ENCODE data around the gene RPL27.

The RPL27 gene

DNA sequence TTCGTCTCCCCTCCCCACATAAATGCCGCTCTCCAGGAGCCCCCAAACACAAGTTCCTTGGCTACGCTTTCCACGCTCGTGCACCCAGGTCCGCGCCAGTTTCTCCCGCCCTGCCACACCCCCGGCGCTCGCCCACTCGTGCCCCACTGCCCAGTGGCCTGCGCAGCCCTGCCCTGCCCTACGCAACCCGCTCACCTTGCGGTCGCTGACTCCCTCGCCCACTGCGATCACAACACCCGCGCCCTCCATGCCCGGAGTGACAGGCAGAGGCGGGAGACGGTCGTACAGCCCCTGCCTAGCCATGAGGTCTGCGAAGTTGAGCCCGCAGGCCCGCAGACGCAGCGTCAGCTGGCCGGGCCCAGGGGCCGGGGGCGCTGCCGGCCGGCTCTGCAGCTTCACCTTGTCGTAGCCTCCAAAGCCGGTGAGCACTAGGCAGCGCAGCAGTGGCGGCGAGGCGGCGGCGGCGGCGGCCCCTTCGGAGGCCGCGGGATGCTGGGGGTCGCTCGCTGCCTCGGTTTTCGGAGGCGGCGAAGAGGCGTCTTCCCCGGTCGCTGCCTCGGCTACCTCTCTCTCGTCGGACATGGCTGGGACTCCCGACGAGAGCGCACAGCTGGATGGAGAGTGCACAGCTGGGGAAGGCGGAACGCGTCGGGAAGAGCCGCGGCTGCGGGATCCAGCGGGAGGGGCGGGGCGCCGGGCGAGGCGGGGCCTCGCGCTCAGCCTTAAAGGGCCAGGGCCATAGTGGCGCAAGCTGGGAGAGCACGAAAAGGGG lies 23.7 kb downstream of the RPL27 start, which contains the start of gene VAT1:
VAT1 (minus strand) TSS at position 645 of the 772 bp plus-strand sequence; CDS start at position 582, 63 bp downstream.
- peak; percentile 50 for DNase-seq

DNA sequence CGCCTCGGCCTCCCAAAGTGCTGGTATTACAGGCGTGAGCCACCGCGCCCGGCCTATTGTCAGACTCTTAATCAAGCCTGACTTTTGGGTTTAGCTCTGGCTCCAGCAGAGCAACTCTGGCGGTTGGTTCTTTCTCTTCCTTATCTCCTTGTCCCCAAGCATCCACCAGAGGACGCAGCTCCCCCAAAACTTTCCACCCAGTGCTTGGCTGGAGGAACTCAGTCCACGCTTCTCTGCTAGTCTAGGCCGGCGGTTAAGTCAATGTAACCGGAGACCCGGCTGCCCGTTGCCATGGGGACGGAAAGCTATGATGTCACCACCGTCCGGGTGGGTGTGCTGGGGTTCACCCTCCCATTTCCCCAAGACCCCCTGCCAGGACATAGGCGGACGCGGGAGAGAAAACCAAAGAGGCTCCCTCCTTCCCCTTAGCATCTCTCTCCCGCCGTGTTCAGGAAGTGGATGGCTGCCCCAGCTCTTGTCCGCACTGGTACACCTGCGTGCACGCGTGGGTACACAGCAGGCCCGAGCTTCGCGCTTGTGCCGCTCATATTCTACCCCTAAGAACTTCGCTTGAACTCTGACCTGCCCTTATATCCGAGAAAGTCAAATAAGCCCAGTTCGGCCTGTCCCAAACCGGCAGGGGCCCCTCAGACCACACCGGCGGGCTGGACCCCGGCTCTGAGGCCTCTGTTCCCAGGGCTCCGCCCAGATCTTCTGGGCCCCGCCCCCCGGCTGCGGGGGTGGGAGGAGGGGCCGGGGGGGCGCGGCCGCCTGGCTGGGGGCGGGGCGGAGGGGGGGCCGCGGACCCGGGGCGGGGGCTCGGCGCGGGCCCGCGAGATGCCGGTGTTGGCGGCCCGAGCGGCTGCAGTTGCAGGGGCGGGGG lies 26.4 kb downstream of the RPL27 start, which contains the start of gene RND2:
RND2 (plus strand) TSS at position 825 of the 883 bp plus-strand sequence. CDS start 117 bp downstream, outside the sequence.
- peak; percentile 66 for DNase-seq

DNA sequence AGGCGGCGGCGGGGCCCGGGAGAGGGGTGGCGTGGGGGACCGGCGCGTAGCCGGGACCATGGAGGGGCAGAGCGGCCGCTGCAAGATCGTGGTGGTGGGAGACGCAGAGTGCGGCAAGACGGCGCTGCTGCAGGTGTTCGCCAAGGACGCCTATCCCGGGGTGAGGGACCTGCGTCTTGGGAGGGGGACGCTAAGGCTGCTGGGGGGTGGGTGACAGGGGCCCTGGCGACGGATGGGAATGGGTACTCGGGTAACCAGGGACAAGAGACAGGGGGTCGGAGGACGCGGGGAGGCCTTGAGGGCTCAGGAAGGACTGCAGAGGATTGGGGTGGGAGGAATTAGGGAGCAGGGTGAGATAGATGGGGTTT lies 27.1 kb downstream of the RPL27 start:
- no peak for DNase-seq

DNA sequence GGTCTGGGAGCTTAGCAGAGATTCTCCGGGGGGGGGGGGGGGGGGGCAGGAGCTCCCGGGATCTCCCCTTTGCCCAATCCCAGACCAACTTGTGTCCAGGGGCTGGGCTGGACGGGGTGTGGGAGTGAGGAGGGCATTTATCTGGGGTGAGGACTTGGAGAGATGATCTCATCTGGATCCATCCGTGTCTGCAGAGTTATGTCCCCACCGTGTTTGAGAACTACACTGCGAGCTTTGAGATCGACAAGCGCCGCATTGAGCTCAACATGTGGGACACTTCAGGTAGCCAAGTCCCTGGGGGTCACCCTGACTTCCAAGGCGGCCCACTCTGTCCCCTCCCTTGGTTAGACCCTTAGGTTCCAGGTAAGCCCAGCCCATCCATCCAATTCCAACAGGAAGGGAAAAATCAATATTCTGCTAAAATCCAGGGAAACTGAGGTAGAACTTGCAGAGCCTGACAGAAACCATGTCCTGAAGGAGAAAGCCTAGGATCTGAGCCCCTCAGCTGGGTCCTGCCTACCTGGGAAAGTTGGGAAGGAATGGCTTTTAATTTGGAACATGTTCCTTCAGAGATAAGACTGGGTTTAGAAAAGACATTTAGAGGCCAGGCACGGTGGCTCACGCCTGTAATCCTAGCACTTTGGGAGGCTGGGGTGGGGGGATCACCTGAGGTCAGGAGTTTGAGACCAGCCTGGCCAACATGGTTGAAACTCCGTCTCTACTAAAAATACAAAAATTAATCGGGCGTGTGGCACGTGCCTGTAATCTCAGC lies 27.7 kb downstream of the RPL27 start:
- DNase-seq: no peak

DNA sequence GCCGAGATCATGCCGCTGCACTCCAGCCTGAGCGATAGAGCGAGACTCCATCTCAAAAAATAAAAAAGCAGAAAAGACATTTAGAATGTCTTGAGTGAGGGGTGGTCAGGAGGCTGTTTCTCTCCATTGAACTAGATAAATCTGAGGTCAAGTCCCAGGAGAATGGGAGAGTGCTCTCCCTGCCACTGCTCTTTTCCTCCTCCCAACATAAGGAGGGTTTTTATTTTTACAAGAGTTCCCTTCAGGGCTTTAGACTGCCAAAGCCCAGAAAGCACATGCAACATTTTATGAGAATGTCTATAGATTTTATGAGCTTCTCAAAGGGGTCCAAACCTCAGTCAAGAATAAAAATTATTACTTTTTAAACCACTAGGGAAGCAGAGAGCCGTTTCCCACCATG lies 28.4 kb downstream of the RPL27 start:
- DNase-seq: no peak

DNA sequence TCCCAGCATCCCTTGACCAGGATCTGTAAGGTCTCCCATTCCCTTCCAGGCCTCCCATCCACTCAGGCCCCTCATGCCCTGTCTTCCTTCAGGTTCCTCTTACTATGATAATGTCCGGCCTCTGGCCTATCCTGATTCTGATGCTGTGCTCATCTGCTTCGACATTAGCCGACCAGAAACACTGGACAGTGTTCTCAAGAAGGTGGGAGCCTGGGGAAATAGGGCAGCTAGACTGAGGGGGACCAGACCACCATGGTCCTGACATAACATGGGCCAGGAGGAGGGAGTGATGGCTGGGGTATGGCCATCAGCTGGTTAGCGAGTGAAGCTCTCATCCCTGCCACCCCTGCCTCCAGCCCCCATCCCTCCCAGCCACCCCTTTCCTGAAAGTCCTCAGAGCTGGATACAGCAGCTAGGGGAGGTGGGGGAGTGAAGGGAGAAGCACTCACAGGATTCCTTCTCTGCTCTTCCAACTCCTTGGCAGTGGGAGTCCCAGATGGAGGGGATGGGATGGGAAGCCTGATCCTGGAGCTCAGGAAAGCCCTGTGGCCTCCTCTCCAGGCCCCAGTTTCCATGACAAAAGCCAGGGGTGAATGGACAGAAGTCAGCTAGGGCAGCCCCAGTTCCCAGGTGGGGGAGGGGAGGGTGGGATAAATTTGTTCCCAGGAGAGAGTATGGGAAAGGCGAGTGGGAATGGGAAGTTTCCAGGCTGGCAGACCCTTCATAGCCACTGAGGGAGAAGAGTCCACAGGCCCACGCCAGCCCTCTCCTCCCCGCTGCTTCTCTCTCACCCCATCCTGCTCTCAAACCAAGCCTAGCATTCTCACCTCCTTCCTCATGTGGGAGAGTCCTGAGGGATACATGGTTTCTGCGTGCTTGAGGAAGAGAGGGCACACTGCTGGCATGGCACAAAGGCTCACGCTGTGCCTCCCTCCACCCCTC lies 29.1 kb downstream of the RPL27 start:
- no peak for DNase-seq

DNA sequence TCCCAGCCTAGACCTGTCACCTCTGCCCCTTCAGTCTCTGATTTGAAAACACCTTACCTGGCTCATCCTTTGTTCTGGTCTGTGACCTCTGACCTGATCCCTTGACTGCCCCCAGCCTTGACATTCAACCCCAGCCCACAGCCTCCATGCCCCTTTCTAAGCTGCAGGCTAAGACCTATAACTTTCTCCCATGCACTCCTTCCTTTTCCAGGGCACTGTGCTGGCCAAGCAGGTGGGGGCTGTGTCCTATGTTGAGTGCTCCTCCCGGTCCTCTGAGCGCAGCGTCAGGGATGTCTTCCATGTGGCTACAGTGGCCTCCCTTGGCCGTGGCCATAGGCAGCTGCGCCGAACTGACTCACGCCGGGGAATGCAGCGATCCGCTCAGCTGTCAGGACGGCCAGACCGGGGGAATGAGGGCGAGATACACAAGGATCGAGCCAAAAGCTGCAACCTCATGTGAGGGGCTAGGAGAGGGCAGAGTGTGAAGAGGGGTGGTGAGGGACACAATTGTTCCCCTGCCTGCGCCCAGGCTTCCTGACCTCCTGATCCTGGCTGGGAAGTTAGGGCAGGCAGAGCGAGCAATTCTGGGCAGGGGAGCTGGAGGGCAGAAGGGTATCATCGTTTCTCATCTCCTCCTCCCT lies 30.1 kb downstream of the RPL27 start:
- no peak for DNase-seq

DNA sequence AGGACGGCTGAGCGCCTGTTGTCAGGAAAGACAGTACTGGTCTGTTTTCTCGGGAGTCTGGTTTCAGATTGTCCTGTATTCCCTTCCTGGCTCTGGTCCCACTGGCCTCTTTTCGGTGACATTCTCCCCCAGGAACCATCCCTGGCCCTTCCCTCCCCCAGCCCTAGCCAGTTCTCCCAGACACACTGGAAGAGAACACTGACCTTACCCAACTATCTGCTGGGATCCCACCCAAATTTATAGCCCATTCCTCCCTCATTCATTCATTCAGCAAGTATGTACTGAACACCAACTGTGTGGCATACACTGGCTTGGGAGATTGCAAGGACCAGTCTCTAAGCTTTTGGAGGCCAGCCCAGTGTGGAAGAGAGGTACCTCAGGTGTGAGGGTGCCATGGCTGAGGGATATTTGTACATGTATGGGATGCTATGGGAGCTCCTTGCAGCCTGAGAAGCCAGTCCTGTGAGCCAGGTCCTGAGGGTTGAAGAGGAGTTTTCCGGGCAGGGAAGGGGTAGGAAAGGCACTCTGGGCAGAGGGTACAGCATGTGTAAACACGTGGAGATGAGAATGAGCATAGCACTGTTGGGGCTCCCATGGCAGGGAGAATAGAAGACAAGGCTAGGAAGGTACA lies 32.0 kb downstream of the RPL27 start:
- DNase-seq: no peak

DNA sequence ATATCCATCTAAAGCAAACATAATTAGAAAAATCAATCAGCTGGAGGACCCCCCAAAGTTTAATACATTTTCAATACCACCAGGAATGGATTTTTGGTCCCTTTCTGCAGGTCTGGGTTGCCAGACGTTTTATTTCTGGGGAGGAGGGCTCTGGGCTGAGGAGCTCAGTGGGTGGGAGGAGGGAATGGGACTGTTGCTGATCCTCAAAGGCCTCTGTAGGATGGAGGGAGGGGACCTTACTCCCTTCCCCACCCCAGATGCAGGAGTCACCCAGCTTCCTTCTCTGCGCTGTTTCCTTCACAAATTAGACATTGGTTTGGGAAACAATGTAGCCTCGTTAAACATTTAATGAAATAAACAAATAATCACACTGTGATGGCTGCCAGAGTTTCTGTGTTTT lies 33.4 kb downstream of the RPL27 start:
- DNase-seq: no peak

DNA sequence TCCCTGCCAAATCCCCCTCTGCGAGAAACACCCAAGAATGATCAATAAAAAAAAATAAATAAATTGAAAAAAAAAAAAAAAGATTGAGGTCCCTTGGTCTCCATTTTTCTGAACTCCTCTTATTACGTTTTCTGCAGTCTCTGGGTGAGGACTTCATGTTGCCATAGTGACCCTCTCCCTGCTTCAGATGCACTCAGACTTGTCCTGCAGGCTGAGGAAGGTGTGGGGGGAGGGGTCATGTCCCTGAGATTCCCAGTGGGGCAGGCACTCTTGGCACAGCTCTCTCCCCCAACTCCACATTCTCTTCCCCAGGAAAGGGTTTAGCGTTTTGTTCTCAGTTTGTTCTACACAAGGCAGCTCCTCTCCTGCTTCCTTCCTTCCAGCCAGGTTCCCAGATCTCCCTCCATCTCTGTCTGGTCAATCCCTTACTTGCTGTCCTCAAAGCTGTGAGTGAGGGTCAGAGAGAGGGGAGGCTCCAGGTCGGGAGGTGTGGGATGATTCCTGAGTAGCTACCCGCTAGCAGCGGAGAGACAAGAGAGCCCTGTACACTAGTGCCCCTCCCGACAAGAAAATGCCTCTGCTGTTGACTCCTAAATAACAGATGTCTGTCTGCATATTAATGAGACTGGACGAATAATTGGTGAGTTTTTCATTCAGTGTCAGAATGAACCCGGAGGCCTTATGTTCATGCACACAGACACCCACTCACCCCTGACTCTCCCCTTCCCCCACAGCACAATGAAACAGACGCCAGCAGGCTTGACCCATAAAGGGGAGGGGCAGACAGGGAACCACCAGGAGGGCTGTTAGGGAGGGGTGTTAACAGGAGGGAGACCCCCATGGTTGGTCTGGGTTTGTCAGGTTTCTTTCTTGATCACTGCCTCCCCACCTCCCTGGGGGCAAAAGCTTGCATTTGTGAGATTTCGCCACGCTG lies 36.0 kb downstream of the RPL27 start:
- DNase-seq: no peak

DNA sequence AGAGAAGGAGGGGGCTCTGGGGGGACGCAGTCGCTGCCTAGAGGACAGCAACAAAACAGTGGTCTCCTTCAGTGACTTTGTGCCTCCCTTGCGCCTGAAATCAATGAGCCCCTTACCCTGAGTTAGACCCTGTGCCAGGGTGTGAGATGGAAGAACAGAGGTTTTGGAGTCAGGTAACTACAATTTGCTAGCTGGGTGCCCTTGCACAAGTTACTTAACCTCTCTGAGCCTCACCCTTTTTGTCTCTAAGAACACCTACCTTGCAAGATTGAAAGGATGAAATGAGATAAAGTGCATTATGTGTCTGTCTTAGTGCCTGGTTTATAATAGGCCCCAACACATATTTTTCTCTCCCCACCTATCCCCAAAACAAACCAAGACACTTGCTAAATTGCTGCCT lies 36.7 kb downstream of the RPL27 start:
- no peak for DNase-seq

DNA sequence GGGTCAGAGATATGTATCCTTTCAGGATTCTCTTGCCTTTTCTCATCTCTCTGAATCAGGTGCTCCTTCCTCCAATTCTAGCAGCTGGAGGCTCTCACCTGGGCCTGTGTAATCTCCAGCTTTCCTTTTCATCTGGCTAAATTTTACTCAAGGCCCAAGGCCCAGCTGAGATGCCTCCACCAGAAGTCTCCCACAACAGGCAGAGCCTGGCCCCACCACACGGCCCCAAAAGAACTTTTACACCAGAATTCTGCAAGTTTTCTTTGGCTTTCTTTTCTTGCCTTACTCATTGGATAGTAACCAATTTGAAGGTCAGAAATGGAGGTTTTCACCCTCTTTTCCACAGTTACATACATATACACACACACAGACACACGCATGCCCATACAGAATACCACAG lies 41.4 kb downstream of the RPL27 start:
- DNase-seq: no peak

DNA sequence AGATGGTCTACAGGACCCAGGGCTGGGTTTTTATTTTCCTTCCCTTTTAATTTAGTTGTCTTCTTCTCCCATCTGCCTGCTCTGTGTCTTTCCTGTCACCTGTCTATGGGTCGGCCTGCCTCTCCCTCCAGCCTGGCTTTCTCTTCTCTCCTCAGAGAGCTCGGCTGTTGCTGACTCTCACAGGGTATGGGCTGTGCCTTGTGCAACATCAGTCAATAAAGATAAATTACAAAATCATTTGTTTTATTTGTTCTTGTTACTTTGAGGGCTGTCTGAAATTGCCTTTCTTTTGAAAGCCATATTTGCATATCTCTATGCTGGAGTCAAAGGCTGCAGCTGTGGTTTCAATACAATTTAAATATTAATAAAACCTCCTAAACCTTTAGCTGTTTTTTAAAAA lies 42.4 kb downstream of the RPL27 start:
- DNase-seq: no peak

DNA sequence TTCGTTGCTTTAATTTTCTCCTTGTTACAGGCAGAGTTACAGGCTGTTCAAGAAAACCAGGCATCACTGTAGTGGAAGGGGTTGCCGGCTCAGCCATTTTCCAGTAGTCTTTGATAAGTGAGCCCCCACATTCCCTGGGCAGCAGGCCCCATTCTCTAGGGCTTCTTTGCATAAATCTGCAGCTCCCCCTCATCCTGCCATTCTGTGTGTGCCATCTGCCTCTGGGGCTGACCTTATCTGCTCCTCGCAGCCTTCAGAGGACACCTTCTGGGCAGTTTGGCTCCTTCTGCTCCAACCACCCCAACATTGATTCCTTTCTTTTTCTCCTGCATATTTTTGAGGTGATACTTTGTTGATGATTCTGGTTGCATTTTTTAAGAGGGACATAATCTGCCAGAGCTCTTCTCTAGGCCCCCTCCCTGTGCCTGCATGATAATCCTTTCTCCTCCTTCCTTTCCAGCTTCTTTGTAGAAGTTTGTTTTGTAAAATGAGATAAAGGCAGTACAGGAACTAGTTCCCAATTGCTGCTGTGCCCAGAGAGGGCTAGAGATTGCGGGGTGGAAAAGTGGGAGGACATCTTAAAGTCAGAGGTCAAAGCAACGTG lies 43.9 kb downstream of the RPL27 start:
- no peak for DNase-seq

DNA sequence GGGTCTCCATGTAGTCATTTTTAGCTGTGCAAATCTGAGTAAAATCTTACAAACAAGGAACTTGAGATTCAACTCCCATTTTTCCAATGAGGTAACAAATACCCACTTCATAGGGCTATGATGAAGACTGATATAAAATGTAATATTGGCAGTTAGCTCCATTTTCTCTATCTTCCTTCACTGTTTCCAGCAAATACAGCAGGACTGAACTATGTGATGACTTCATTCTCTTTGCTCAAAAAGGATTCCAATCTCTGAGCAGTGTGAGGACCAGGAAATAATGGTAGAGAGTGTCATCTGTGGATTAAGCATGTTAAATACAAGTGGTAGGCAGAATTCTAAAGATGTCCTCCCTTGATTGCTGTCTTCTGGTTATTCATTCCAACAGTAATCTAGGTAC lies 45.1 kb downstream of the RPL27 start:
- no peak for DNase-seq

DNA sequence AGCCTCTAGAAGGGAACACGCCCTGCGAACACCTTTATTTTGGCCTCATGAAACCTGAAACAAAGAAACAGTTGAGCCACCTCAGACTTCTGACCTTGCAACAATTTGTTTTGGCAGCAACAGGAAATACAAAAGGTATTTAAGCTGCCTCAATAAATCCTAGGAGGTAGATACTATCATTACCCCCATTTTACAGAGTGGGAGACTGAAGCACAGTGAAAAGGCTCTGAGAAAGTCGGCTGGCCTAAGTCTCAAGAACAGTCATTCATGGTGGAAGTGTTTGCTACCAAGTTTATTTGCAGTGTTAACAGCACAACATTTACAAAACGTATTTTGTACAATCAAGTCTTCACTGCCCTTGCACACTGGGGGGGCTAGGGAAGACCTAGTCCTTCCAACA lies 45.8 kb downstream of the RPL27 start:
- DNase-seq: no peak

DNA sequence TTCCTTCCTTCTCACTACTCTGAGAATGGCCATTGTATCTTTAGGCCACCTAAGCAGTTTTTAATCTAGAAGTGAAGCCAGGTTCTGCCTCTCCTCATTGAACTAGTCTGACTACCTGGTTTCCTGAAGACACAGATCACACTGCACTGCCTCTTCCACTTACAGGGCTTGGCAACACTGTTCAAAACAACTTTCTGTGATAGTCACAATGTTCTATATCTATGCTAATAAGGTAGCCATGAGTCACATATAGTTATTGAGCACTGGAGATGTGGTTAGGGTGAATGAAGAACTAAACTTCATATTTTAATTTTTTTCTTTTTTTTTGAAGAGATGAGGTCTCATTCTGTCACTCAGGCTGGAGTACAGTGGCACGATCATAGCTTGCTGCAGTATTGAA lies 53.8 kb downstream of the RPL27 start:
- no peak for DNase-seq

Measured in activated CD4-positive, alpha-beta T cell treated with anti-CD3 and anti-CD28 coated beads for 1 hour (primary cell).